DND-41 (cell line): ENCODE results near the gene PLSCR2.

Experiments
- ATAC-seq: fragments of 200-7000 bp; cut with Tn5 transposase; 3 replicates; pipeline ENCODE4 v1.9.1; 2021; ENCODE audit warnings: low read depth; ENCODE audit not compliant: insufficient read depth
- DNase-seq: peaks from one replicate; pipeline ENCODE4 v3.0.0-alpha.2; 2020
- H2AFZ ChIP-seq: 2 replicates; pipeline ENCODE4 v1.6.0; 2012; ENCODE audit warnings: low read depth, low read length
- H3K27ac ChIP-seq: 2 replicates; pipeline ENCODE4 v1.5.1; 2012; ENCODE audit warnings: low read length, inconsistent platforms
- H3K27me3 ChIP-seq: fragments of 200-600 bp; sonication (generic); 2 replicates; pipeline ENCODE4 v1.6.0; 2012; ENCODE audit warnings: low read length, mild to moderate bottlenecking, inconsistent platforms; ENCODE audit not compliant: insufficient read depth, poor library complexity
- H3K36me3 ChIP-seq: 2 replicates; pipeline ENCODE4 v1.5.1; 2012; ENCODE audit warnings: low read length, inconsistent platforms; ENCODE audit not compliant: insufficient read depth
- H3K4me1 ChIP-seq: 2 replicates; pipeline ENCODE4 v1.5.1; 2012; ENCODE audit warnings: mild to moderate bottlenecking, low read length; ENCODE audit not compliant: insufficient read depth
- H3K4me2 ChIP-seq: 2 replicates; pipeline ENCODE4 v1.6.0; 2012; ENCODE audit warnings: mild to moderate bottlenecking, moderate library complexity, low read length, inconsistent platforms; ENCODE audit not compliant: insufficient read depth
- H3K4me3 ChIP-seq, 2 experiments: fragments of 200-600 bp in 1 of 2; shearing (Covaris generic) in 1 of 2; 2 replicates each; pipeline ENCODE4 v1.5.1; 2012 to 2016; ENCODE audit warnings: inconsistent platforms in 2 of 2, low read length in 2 of 2, mild to moderate bottlenecking in 2 of 2, low read depth in 1 of 2, moderate library complexity in 1 of 2
- H3K79me2 ChIP-seq: 2 replicates; pipeline ENCODE4 v1.6.0; 2012; ENCODE audit warnings: low read length, inconsistent platforms; ENCODE audit not compliant: insufficient read depth
- H3K9ac ChIP-seq: 2 replicates; pipeline ENCODE4 v1.6.0; 2012; ENCODE audit warnings: low read depth, mild to moderate bottlenecking, inconsistent platforms, low read length, moderate library complexity
- H3K9me3 ChIP-seq: 2 replicates; pipeline ENCODE4 v1.5.1; 2012; ENCODE audit warnings: low read length, moderate library complexity, mild to moderate bottlenecking, inconsistent platforms; ENCODE audit not compliant: insufficient read depth, severe bottlenecking
- H4K20me1 ChIP-seq: 2 replicates; pipeline ENCODE4 v1.6.0; 2012; ENCODE audit warnings: low read length; ENCODE audit not compliant: insufficient read depth
- EZH2 ChIP-seq: IDR thresholded peaks from 3 replicates; pipeline ENCODE4 v1.6.1; 2012; ENCODE audit warnings: borderline replicate concordance, low read depth, mild to moderate bottlenecking, moderate library complexity, low read length, inconsistent platforms; ENCODE audit not compliant: severe bottlenecking
- TF ChIP-seq, protein P1 (sequence below): IDR thresholded peaks from 2 replicates; pipeline ENCODE4 v1.5.1; 2012; ENCODE audit warnings: borderline replicate concordance, low read length, moderate library complexity, mild to moderate bottlenecking; ENCODE audit not compliant: poor library complexity, severe bottlenecking; ENCODE audit errors: extremely low read depth

PLSCR2 gene

DNA sequence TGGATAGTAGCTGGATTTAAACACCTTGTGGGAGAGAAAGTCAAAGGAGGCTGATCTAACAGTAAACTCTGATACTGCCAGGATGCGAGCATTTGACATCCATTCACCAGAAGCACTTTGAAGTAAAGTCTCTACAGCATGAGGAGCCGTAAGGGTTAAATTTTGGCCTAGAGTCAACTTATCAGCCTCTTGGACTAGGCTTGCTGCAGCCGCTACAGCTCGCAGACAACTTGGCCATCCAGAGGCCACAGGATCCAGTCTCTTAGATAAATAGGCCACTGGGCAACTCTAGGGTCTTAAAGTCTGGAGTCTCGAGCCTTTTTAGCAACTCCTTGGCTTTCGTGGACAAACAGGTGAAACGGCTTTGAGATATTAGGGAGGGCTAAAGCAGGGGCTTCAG lies 61.4 kb downstream of the PLSCR2 start:
- H3K9me3 ChIP-seq: peaks cover 6% of the 10 kb centered on the region
- no peak overlapping the region for H3K27ac ChIP-seq
- H3K9ac ChIP-seq: no peak overlapping the region
- no peak overlapping the region for H3K4me3 ChIP-seq
- no peaks in the 10 kb centered on the region for H3K27me3 ChIP-seq
- TF ChIP-seq EZH2: no peak
- TF ChIP-seq, protein P1, sequence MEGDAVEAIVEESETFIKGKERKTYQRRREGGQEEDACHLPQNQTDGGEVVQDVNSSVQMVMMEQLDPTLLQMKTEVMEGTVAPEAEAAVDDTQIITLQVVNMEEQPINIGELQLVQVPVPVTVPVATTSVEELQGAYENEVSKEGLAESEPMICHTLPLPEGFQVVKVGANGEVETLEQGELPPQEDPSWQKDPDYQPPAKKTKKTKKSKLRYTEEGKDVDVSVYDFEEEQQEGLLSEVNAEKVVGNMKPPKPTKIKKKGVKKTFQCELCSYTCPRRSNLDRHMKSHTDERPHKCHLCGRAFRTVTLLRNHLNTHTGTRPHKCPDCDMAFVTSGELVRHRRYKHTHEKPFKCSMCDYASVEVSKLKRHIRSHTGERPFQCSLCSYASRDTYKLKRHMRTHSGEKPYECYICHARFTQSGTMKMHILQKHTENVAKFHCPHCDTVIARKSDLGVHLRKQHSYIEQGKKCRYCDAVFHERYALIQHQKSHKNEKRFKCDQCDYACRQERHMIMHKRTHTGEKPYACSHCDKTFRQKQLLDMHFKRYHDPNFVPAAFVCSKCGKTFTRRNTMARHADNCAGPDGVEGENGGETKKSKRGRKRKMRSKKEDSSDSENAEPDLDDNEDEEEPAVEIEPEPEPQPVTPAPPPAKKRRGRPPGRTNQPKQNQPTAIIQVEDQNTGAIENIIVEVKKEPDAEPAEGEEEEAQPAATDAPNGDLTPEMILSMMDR: no peak
- H2AFZ ChIP-seq: no peak overlapping the region
- H3K36me3 ChIP-seq: no peaks in the 10 kb centered on the region
- no peaks in the 10 kb centered on the region for H3K79me2 ChIP-seq
- DNase-seq (no peak), ATAC-seq (no peak)
- H3K4me1 ChIP-seq: no peaks in the 10 kb centered on the region
- no peaks in the 10 kb centered on the region for H4K20me1 ChIP-seq
- H3K4me2 ChIP-seq: no peak overlapping the region

DNA sequence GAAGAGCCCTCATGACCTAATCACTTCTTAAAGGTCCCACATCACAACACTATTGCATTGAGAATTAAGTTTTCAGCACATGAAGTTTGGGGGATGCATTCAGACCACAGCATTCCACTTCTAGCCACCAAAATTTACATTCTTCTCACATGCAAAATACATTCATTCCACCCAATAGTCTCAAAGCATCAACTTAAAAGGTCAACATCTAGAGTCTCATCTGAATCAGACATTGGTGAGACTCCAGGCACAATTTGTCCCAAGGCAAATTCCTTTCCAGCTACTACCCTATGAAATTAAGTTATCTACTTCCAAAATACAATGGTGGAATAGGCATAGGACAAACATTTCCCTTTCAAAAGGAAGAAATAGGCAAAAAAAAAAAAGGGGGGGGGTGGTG lies 64.9 kb downstream of the PLSCR2 start:
- Histone ChIP-seq H3K36me3 (no peaks in the 10 kb centered on the region), H3K9me3 (peaks cover 2% of the 10 kb centered on the region), H3K4me3 (no peak overlapping the region), H2AFZ (no peak overlapping the region), H3K27ac (no peak overlapping the region), H3K4me1 (no peaks in the 10 kb centered on the region), H3K27me3 (no peaks in the 10 kb centered on the region), H3K79me2 (no peaks in the 10 kb centered on the region), H3K9ac (no peak overlapping the region), H4K20me1 (no peaks in the 10 kb centered on the region), H3K4me2 (no peak overlapping the region)
- TF ChIP-seq EZH2: no peak
- TF ChIP-seq, protein P1: no peak
- no peak for DNase-seq
- no peak for ATAC-seq

DNA sequence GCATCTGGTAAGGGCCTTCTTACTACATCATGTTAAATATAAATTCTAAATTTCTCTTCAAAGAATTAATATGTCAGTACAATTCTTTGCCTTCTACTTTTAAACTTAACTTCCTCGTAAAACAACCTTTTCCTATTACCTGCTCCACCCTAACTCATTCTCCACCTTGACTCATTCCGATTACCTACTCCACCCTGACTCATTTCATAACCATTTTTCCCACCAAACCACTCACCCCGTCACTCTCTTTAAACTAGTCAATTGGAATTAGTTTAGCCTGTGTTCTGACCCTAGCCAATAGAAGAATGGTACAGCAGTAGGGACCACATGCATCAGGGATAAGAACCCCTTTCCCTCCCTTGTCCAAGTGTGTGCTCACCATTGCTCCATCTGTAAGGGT lies 65.6 kb downstream of the PLSCR2 start:
- DNase-seq: no peak
- no peak overlapping the region for H3K27ac ChIP-seq
- H3K4me3 ChIP-seq: no peak overlapping the region
- no peak overlapping the region for H3K9ac ChIP-seq
- no peaks in the 10 kb centered on the region for H3K27me3 ChIP-seq
- H4K20me1 ChIP-seq: no peaks in the 10 kb centered on the region
- TF ChIP-seq EZH2: no peak
- TF ChIP-seq, protein P1: no peak
- H3K79me2 ChIP-seq: no peaks in the 10 kb centered on the region
- ATAC-seq: no peak
- H3K4me1 ChIP-seq: no peaks in the 10 kb centered on the region
- no peak overlapping the region for H3K4me2 ChIP-seq
- H3K9me3 ChIP-seq: no peaks in the 10 kb centered on the region
- no peak overlapping the region for H2AFZ ChIP-seq
- no peaks in the 10 kb centered on the region for H3K36me3 ChIP-seq

DNA sequence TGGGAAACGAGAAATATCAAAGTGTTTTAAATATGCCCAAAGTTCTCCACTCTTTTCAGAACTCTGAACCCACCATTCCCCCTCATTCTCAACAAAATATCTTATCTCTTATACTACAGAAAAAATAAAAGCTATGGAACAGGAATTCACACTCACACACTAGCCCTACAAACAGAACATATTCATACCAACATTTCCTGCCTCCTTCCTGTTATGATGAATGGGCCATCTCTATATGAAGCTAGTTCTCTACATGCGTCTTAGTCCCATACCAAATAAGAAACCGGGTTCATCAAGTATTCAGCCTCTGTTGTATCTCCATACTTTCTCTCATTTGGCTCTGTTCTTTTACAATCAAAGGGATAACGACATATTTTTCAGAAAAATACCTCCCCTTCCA lies 72.6 kb downstream of the PLSCR2 start:
- ATAC-seq (no peak), DNase-seq (no peak)
- H3K4me2 ChIP-seq: no peak overlapping the region
- no peaks in the 10 kb centered on the region for H3K4me1 ChIP-seq
- no peak overlapping the region for H3K9ac ChIP-seq
- no peaks in the 10 kb centered on the region for H3K36me3 ChIP-seq
- no peak overlapping the region for H2AFZ ChIP-seq
- no peaks in the 10 kb centered on the region for H4K20me1 ChIP-seq
- no peak overlapping the region for H3K4me3 ChIP-seq
- no peak for TF ChIP-seq EZH2
- TF ChIP-seq, protein P1: no peak
- H3K9me3 ChIP-seq: no peaks in the 10 kb centered on the region
- H3K27me3 ChIP-seq: no peaks in the 10 kb centered on the region
- no peaks in the 10 kb centered on the region for H3K79me2 ChIP-seq
- H3K27ac ChIP-seq: no peak overlapping the region
